K562 (cell line): Measurements from ENCODE around the gene NFATC1. TPM values are rescaled to one million over a fixed set of nuclear protein-coding genes. Genes with fewer than 3 reads are reported as not detected.

ENCODE experiments used
- ATAC-seq: fragments of 200-7000 bp; cut with Tn5 transposase; 3 replicates; pipeline ENCODE4 v1.9.1; 2020; ENCODE audit warnings: moderate library complexity
- BruUV-seq: library from RNA; stranded (reverse); fragments of 400-500 nt; replicated peaks from 2 replicates; lab custom pipeline; 2021; lab: Mats Ljungman, UMichigan
- CTCF ChIA-PET: fragments of 300-600 bp; formaldehyde crosslinking; extraction: SDS; loops from one replicate; lab custom pipeline; 2021; ENCODE audit warnings: low intra/inter-chr PET ratio; lab: Yijun Ruan, JAX
- POLR2A ChIA-PET: fragments of 300-600, 350-650 bp; sonication (Branson Sonifier 250); formaldehyde crosslinking; extraction: SDS; loops from one replicate; lab custom pipeline; 2021; ENCODE audit warnings: antibody characterized with exemption, inconsistent platforms; lab: Yijun Ruan, JAX
- DNase-seq, 4 experiments: peaks; one replicate each; pipeline versions ENCODE4 v3.0.0 to v3.0.0-alpha.2; 2011 to 2018; ENCODE audit warnings: low spot score in 3 of 4, mixed read lengths in 3 of 4; ENCODE audit errors: extremely low read depth in 1 of 4
- FAIRE-seq: peaks from 2 replicates; lab custom pipeline; 2011; peaks lifted over from hg19 to GRCh38; lab: Jason Lieb, UNC
- H2AFZ ChIP-seq: 2 replicates; pipeline ENCODE4 v1.6.0; 2011; ENCODE audit warnings: low read depth, low read length, control low read depth, inconsistent platforms
- H3K27ac ChIP-seq: fragments of 200-600 bp; 3 replicates; pipeline ENCODE4 v1.8.0; 2011; ENCODE audit warnings: low read depth, mild to moderate bottlenecking, control low read depth, inconsistent platforms, low read length, moderate library complexity, mixed read lengths; ENCODE audit errors: extremely low read depth
- H3K27me3 ChIP-seq, 2 experiments: fragments of 300-600 bp in 1 of 2; 2 replicates in 1 of 2; 3 replicates in 1 of 2; pipeline versions ENCODE4 v1.6.0 to v1.8.0; 2011; ENCODE audit warnings: inconsistent platforms in 2 of 2, low read length in 2 of 2, mild to moderate bottlenecking in 1 of 2, mixed read lengths in 1 of 2, moderate library complexity in 1 of 2; ENCODE audit not compliant: control insufficient read depth in 2 of 2, insufficient read depth in 2 of 2
- H3K36me3 ChIP-seq: fragments of 300-600 bp; 3 replicates; pipeline ENCODE4 v1.8.0; 2011; ENCODE audit warnings: mild to moderate bottlenecking, low read length, inconsistent platforms; ENCODE audit not compliant: control insufficient read depth, insufficient read depth
- H3K4me1 ChIP-seq, 2 experiments: fragments of 200-600 bp in 1 of 2; replicated peaks in 1 of 2; 2 replicates in 1 of 2; 3 replicates in 1 of 2; pipeline versions ENCODE4 v1.5.1 to v1.8.0; 2011; ENCODE audit warnings: inconsistent platforms in 2 of 2, low read length in 2 of 2, mild to moderate bottlenecking in 1 of 2, mixed read lengths in 1 of 2, moderate library complexity in 1 of 2; ENCODE audit not compliant: control insufficient read depth in 2 of 2, insufficient read depth in 2 of 2
- H3K4me2 ChIP-seq: 2 replicates; pipeline ENCODE4 v1.6.1; 2011; ENCODE audit warnings: low read length, control low read depth, inconsistent platforms, mixed read lengths; ENCODE audit not compliant: insufficient read depth
- H3K4me3 ChIP-seq: fragments of 200-600 bp; sonication (generic), shearing (Covaris generic); 2 replicates; pipeline ENCODE4 v1.5.1; 2016; ENCODE audit warnings: control low read depth, inconsistent platforms
- H3K79me2 ChIP-seq: fragments of 200-600 bp; 3 replicates; pipeline ENCODE4 v1.8.0; 2011; ENCODE audit warnings: low read length, inconsistent platforms; ENCODE audit not compliant: control insufficient read depth, insufficient read depth
- H3K9ac ChIP-seq, 2 experiments: 2 replicates each; pipeline versions ENCODE4 v1.6.0 to v1.6.1; 2011; ENCODE audit warnings: low read depth in 2 of 2, low read length in 2 of 2, control low read depth in 1 of 2, inconsistent platforms in 1 of 2, mild to moderate bottlenecking in 1 of 2, mixed read lengths in 1 of 2; ENCODE audit not compliant: insufficient read depth in 1 of 2
- H3K9me1 ChIP-seq: one replicate; pipeline ENCODE4 v1.6.0; 2011; ENCODE audit warnings: inconsistent platforms, mild to moderate bottlenecking, low read length, moderate library complexity; ENCODE audit not compliant: control insufficient read depth, insufficient read depth
- H3K9me3 ChIP-seq: replicated peaks from 2 replicates; pipeline ENCODE4 v1.5.1; 2011; ENCODE audit warnings: low read depth, low read length, inconsistent platforms; ENCODE audit not compliant: control insufficient read depth, insufficient read depth
- H4K20me1 ChIP-seq: replicated peaks from 2 replicates; pipeline ENCODE4 v1.6.1; 2011; ENCODE audit warnings: low read length, inconsistent platforms, mixed read lengths; ENCODE audit not compliant: control insufficient read depth, insufficient read depth
- CREB1 ChIP-seq, 2 experiments: sonication (generic) in 1 of 2; formaldehyde crosslinking in 1 of 2; IDR thresholded peaks; 2 replicates each; pipeline versions ENCODE4 v1.6.1 to v1.8.0; 2012 to 2022; ENCODE audit warnings: inconsistent platforms in 1 of 2, mild to moderate bottlenecking in 1 of 2, missing genetic modification reagents in 1 of 2, moderate library complexity in 1 of 2
- ELF1 ChIP-seq: fragments of 200-800 bp; sonication (Bioruptor generic); IDR thresholded peaks from 2 replicates; pipeline ENCODE4 v1.6.1; 2016; ENCODE audit warnings: missing genetic modification characterization, missing compliant biosample characterization
- EZH2 ChIP-seq: IDR thresholded peaks from 2 replicates; pipeline ENCODE4 v1.6.1; 2012; ENCODE audit warnings: low read depth, mild to moderate bottlenecking, inconsistent platforms, low read length, borderline replicate concordance
- GABPA ChIP-seq: fragments of 200-800 bp; sonication (Bioruptor generic); conservative IDR thresholded peaks from 2 replicates; pipeline ENCODE4 v1.6.1; 2016; ENCODE audit warnings: low read depth, missing genetic modification characterization, missing compliant biosample characterization
- KDM4B ChIP-seq, 2 experiments: fragments of 450-650 bp in 1 of 2; sonication (generic) in 1 of 2; IDR thresholded peaks; 2 replicates each; pipeline ENCODE4 v1.6.1; 2016 to 2017; ENCODE audit warnings: borderline replicate concordance in 2 of 2, antibody characterized with exemption in 1 of 2, low read depth in 1 of 2, mild to moderate bottlenecking in 1 of 2
- MLX ChIP-seq, 2 experiments: fragments of 450-650 bp in 1 of 2; sonication (generic) in 1 of 2; formaldehyde crosslinking; conservative IDR thresholded peaks; 2 replicates each; pipeline versions ENCODE4 v1.4.0 to v1.8.1; 2020 to 2022; ENCODE audit warnings: mild to moderate bottlenecking in 1 of 2, missing genetic modification reagents in 1 of 2
- NR2C2 ChIP-seq, 2 experiments: fragments of 200-800 bp in 1 of 2; sonication (Bioruptor generic) in 1 of 2; sonication (generic) in 1 of 2; formaldehyde crosslinking in 1 of 2; IDR thresholded peaks; 2 replicates each; pipeline versions ENCODE4 v1.6.1 to v1.8.0; 2016 to 2022; ENCODE audit warnings: mild to moderate bottlenecking in 1 of 2, missing compliant biosample characterization in 1 of 2, missing genetic modification characterization in 1 of 2, missing genetic modification reagents in 1 of 2
- PHF8 ChIP-seq: fragments of 200-600 bp; sonication (generic); IDR thresholded peaks from 2 replicates; pipeline ENCODE4 v1.6.1; 2012; ENCODE audit warnings: mixed run types, mild to moderate bottlenecking, inconsistent platforms, low read length, moderate library complexity, borderline replicate concordance
- TAF1 ChIP-seq: IDR thresholded peaks from 2 replicates; pipeline ENCODE4 v1.6.1; 2011; ENCODE audit warnings: mild to moderate bottlenecking, low read length, moderate library complexity; ENCODE audit not compliant: insufficient read depth, control insufficient read depth, severe bottlenecking; ENCODE audit errors: extremely low read depth
- TBL1XR1 ChIP-seq, 2 experiments: IDR thresholded peaks; 2 replicates each; pipeline ENCODE4 v1.6.1; 2012; ENCODE audit warnings: improper control_type of control experiment in 2 of 2, low read length in 2 of 2, mild to moderate bottlenecking in 1 of 2
- YBX1 ChIP-seq: fragments of 450-650 bp; IDR thresholded peaks from 2 replicates; pipeline ENCODE4 v1.7.1; 2016; ENCODE audit warnings: mild to moderate bottlenecking
- ZBTB7A ChIP-seq: IDR thresholded peaks from 2 replicates; pipeline ENCODE4 v1.6.1; 2011; ENCODE audit warnings: low read depth, mild to moderate bottlenecking, low read length, moderate library complexity, borderline replicate concordance; ENCODE audit not compliant: control insufficient read depth
- ZKSCAN8 ChIP-seq: fragments of 200-800 bp; sonication (Bioruptor generic); IDR thresholded peaks from 2 replicates; pipeline ENCODE4 v1.6.1; 2016; ENCODE audit warnings: missing genetic modification characterization, missing compliant biosample characterization
- ZNF197 ChIP-seq: fragments of 200-800 bp; sonication (Bioruptor generic); IDR thresholded peaks from 2 replicates; pipeline ENCODE4 v1.6.1; 2016; ENCODE audit warnings: low read depth, missing genetic modification characterization, missing compliant biosample characterization
- WGBS: fragments of 100-300 bp; shearing (Covaris generic); methylation state at CpG from one replicate; pipeline ENCODE4 v1.1.6; 2016; ENCODE audit warnings: low coverage, mixed read lengths; ENCODE audit not compliant: insufficient coverage; ENCODE audit errors: missing lambda C conversion rate; 5-methylcytosine and 5-hydroxymethylcytosine counted together
- in situ Hi-C: fragments of 300-500 bp; cut with MboI; formaldehyde crosslinking; loops from 4 replicates; pipeline ENCODE4 v1.15.0; 2018; ENCODE audit warnings: inconsistent platforms, mixed read lengths
- intact Hi-C: fragments of 100-400 bp; cut with micrococcal nuclease; formaldehyde crosslinking; loops from 2 replicates; pipeline ENCODE4 v1.14.2; 2022
- polyA plus RNA-seq, 8 experiments: library from polyadenylated mRNA; depleted of rRNA in 4 of 8; stranded (reverse) in 5 of 8; unstranded in 3 of 8; fragments of >200 nt; fragmentation: Nextera tagmentation in 2 of 8; fragmentation: Illumina TruSeq in 1 of 8; extraction: Ambion mirVana in 2 of 8; extraction: Trizol in 1 of 8; gene quantifications; 2 replicates each; pipeline versions ENCODE4 v1.2.1 to v1.2.3, GENCODE V29; 2011 to 2014; ENCODE audit warnings: inconsistent platforms in 1 of 8, missing spikeins in 1 of 8
- total RNA-seq, 7 experiments: library from RNA; depleted of rRNA in 6 of 7; stranded (reverse); fragments of >200 nt in 6 of 7; fragmentation: Illumina TruSeq in 2 of 7; extraction: Trizol in 2 of 7; gene quantifications; 2 replicates each; pipeline versions ENCODE4 v1.2.1 to v1.2.3, GENCODE V29; 2011 to 2021; ENCODE audit warnings: low replicate concordance in 1 of 7
- TF ChIP-seq, protein P1 (sequence below): fragments of 250-450 bp; sonication (Bioruptor Pico); IDR thresholded peaks from 2 replicates; pipeline ENCODE4 v1.6.1; 2021; ENCODE audit warnings: mild to moderate bottlenecking
- TF ChIP-seq, protein P2 (sequence below): fragments of 250-450 bp; sonication (Bioruptor Pico); IDR thresholded peaks from 2 replicates; pipeline ENCODE4 v1.5.0; 2021
- TF ChIP-seq, protein P3 (sequence below): fragments of 200-800 bp; sonication (Bioruptor generic); IDR thresholded peaks from 2 replicates; pipeline ENCODE4 v1.6.1; 2017; ENCODE audit warnings: missing genetic modification characterization, missing compliant biosample characterization

Gene NFATC1
- total and polyA plus RNA-seq, 9 of the 15 experiments (the other 6 are each of a cell fraction or from before 2014, with no cell fraction given): 1.1 to 16.4 (median 2.5) TPM

- FAIRE-seq (no peak), DNase-seq (peak; percentile 56 to 86 (median 70))
- H3K79me2 ChIP-seq: peaks cover 23% of the 10 kb centered on the region
- TF ChIP-seq, protein P1, sequence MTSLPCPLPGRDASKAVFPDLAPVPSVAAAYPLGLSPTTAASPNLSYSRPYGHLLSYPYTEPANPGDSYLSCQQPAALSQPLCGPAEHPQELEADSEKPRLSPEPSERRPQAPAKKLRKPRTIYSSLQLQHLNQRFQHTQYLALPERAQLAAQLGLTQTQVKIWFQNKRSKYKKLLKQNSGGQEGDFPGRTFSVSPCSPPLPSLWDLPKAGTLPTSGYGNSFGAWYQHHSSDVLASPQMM: no peak
- peak; percentile 23 for TF ChIP-seq TAF1
- peak; percentile 33; the same call in 1 of the 2 replicates for TF ChIP-seq PHF8
- TF ChIP-seq, protein P2, sequence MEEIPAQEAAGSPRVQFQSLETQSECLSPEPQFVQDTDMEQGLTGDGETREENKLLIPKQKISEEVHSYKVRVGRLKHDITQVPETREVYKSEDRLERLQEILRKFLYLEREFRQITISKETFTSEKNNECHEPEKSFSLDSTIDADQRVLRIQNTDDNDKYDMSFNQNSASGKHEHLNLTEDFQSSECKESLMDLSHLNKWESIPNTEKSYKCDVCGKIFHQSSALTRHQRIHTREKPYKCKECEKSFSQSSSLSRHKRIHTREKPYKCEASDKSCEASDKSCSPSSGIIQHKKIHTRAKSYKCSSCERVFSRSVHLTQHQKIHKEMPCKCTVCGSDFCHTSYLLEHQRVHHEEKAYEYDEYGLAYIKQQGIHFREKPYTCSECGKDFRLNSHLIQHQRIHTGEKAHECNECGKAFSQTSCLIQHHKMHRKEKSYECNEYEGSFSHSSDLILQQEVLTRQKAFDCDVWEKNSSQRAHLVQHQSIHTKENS: no peak
- peak; percentile 22; the same call in 1 of the 2 replicates for TF ChIP-seq GABPA
- TF ChIP-seq YBX1: no peak
- no peak for TF ChIP-seq CREB1 (IDR thresholded peaks at IDR 0.05)
- no peak for TF ChIP-seq CREB1 (CRISPR knock-in tag; IDR thresholded peaks at IDR 0.05)
- TF ChIP-seq TBL1XR1 (IDR thresholded peaks at IDR 0.05; ENCODE audit: low read length in 2 of 2): no peak
- peak; percentile 82 for TF ChIP-seq ELF1 (tag)
- TF ChIP-seq KDM4B (IDR thresholded peaks at IDR 0.05; ENCODE audit: borderline replicate concordance in 2 of 2, low read depth in 1 of 2): no peak
- no peak for TF ChIP-seq ZKSCAN8 (CRISPR knock-in tag)
- TF ChIP-seq ZNF197 (CRISPR knock-in tag): no peak
- peak; percentile 68; the same call in 1 of the 2 replicates for TF ChIP-seq ZBTB7A
- no peak for TF ChIP-seq NR2C2 (CRISPR knock-in tag; IDR thresholded peaks at IDR 0.05)
- TF ChIP-seq NR2C2 (tag; IDR thresholded peaks at IDR 0.05): peak; percentile 60
- TF ChIP-seq, protein P3, sequence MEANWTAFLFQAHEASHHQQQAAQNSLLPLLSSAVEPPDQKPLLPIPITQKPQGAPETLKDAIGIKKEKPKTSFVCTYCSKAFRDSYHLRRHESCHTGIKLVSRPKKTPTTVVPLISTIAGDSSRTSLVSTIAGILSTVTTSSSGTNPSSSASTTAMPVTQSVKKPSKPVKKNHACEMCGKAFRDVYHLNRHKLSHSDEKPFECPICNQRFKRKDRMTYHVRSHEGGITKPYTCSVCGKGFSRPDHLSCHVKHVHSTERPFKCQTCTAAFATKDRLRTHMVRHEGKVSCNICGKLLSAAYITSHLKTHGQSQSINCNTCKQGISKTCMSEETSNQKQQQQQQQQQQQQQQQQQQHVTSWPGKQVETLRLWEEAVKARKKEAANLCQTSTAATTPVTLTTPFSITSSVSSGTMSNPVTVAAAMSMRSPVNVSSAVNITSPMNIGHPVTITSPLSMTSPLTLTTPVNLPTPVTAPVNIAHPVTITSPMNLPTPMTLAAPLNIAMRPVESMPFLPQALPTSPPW (CRISPR knock-in tag): peak; percentile 83
- TF ChIP-seq EZH2: no peak
- TF ChIP-seq MLX (CRISPR knock-in tag; conservative IDR thresholded peaks at IDR 0.05): no peak
These were observed 4.4 kb downstream of the NFATC1 start for GRCh38 chr18:79400091-79400590.

More at GRCh38 chr18:79400091-79400590, 4.4 kb downstream of the NFATC1 start:
- WGBS: 0% methylated on average over 7 of the region's 71 CpGs
- Histone ChIP-seq H3K27ac (peak overlapping the region; percentile 73; the same call in 1 of the 3 replicates), H3K9ac (peak overlapping the region; percentile 46 to 89; a peak in 3 of 4 replicates), H3K9me3 (no peaks in the 10 kb centered on the region), H3K9me1 (peaks cover 3% of the 10 kb centered on the region), H3K4me1 (peaks cover 8 to 76% of the 10 kb centered on the region in 2 experiments; a peak in 4 of 5 replicates), H2AFZ (no peak overlapping the region), H3K4me3 (peak overlapping the region; percentile 59), H3K4me2 (no peak overlapping the region; the same call in 1 of the 2 replicates), H3K27me3 (no peaks in the 10 kb centered on the region), H3K36me3 (no peaks in the 10 kb centered on the region), H4K20me1 (peaks cover 17% of the 10 kb centered on the region; the same call in 1 of the 2 replicates)
- intact Hi-C loops (no loop called here), in situ Hi-C loops (no loop called here)
- CTCF ChIA-PET: no interaction called here
- POLR2A ChIA-PET: no interaction called here
- peak; percentile 35 for ATAC-seq
- BruUV-seq: no TSS peak
